OCI-LY7 (cell line): ENCODE results near the gene FABP2. TPM values are rescaled to one million over a fixed set of nuclear protein-coding genes. Genes with fewer than 3 reads are reported as not detected.
"Not testable (repeated sequence)": the region's sequence is repeated elsewhere in the genome, so short reads cannot be mapped to it uniquely, and the experiment has no call there.

Experiments used
- BruUV-seq: library from RNA; stranded (reverse); fragments of 400-500 nt; replicated peaks from 2 replicates; lab custom pipeline; 2021; lab: Mats Ljungman, UMichigan
- CTCF ChIA-PET: fragments of 300-600 bp; sonication (Branson Sonifier 250); formaldehyde crosslinking; loops from one replicate; lab custom pipeline; 2022; ENCODE audit warnings: antibody characterized with exemption; ENCODE audit not compliant: unreplicated experiment; lab: Charles Lee
- POLR2A ChIA-PET: fragments of 300-600 bp; sonication (Branson Sonifier 250); formaldehyde crosslinking; loops from one replicate; lab custom pipeline; 2022; ENCODE audit warnings: antibody characterized with exemption; lab: Charles Lee
- DNase-seq: peaks from one replicate; pipeline ENCODE4 v3.0.0-alpha.2; 2015; ENCODE audit warnings: low spot score
- H2AFZ ChIP-seq: fragments of 200-600 bp; sonication (generic), shearing (Covaris generic); 2 replicates; pipeline ENCODE4 v1.6.1; 2014; ENCODE audit warnings: mild to moderate bottlenecking, antibody characterized with exemption, low read length, moderate library complexity
- H3K27ac ChIP-seq: fragments of 200-600 bp; sonication (generic); 2 replicates; pipeline ENCODE4 v1.5.1; 2014; ENCODE audit warnings: mixed run types, low read depth, mild to moderate bottlenecking, moderate library complexity, low read length, inconsistent platforms; ENCODE audit not compliant: poor library complexity, severe bottlenecking
- H3K36me3 ChIP-seq: fragments of 200-600 bp; sonication (generic); 2 replicates; pipeline ENCODE4 v1.6.1; 2014; ENCODE audit warnings: mild to moderate bottlenecking, antibody characterized with exemption, low read length, moderate library complexity, mixed read lengths; ENCODE audit not compliant: insufficient read depth
- H3K4me1 ChIP-seq: fragments of 200-600 bp; sonication (generic); 2 replicates; pipeline ENCODE4 v1.5.1; 2014; ENCODE audit warnings: mild to moderate bottlenecking, low read length; ENCODE audit not compliant: insufficient read depth, poor library complexity, severe bottlenecking
- H3K4me2 ChIP-seq: fragments of 200-600 bp; sonication (generic); 2 replicates; pipeline ENCODE4 v1.6.1; 2014; ENCODE audit warnings: mild to moderate bottlenecking, low read length
- H3K4me3 ChIP-seq: fragments of 200-600 bp; sonication (generic); 2 replicates; pipeline ENCODE4 v1.5.1; 2014; ENCODE audit warnings: mild to moderate bottlenecking, low read depth, low read length; ENCODE audit not compliant: poor library complexity, severe bottlenecking
- H3K79me2 ChIP-seq: fragments of 200-600 bp; sonication (generic); 2 replicates; pipeline ENCODE4 v1.6.1; 2016; ENCODE audit warnings: low read depth, mild to moderate bottlenecking, low read length, moderate library complexity, mixed read lengths; ENCODE audit not compliant: insufficient read depth
- H3K9me2 ChIP-seq: fragments of 200-600 bp; sonication (generic); 2 replicates; pipeline ENCODE4 v1.6.1; 2016; ENCODE audit warnings: mild to moderate bottlenecking, low read length, mixed read lengths; ENCODE audit not compliant: insufficient read depth
- H3K9me3 ChIP-seq: fragments of 200-600 bp; sonication (generic); 2 replicates; pipeline ENCODE4 v1.6.1; 2014; ENCODE audit warnings: mild to moderate bottlenecking, mixed run types, low read length, mixed read lengths
- H4K20me1 ChIP-seq: fragments of 200-600 bp; sonication (generic); 2 replicates; pipeline ENCODE4 v1.6.1; 2014; ENCODE audit warnings: mild to moderate bottlenecking, antibody characterized with exemption, low read length, moderate library complexity, mixed read lengths; ENCODE audit not compliant: insufficient read depth
- EZH2phosphoT487 ChIP-seq: fragments of 200-600 bp; sonication (generic); IDR thresholded peaks from 2 replicates; pipeline ENCODE4 v1.6.1; 2018; ENCODE audit warnings: low read depth, borderline replicate concordance, mild to moderate bottlenecking, mixed run types, antibody characterized with exemption, low read length, moderate library complexity, mixed read lengths
- intact Hi-C: fragments of 100-400 bp; cut with micrococcal nuclease; formaldehyde crosslinking; loops from one replicate; pipeline ENCODE4 v1.10.0; 2022; ENCODE audit not compliant: unreplicated experiment
- total RNA-seq, 2 experiments: library from RNA; depleted of rRNA in 1 of 2; stranded (reverse); fragments of >200 nt in 1 of 2; shearing (Covaris generic) in 1 of 2; gene quantifications; 2 replicates each; pipeline ENCODE4 v1.2.3, GENCODE V29; 2014 to 2022
- TF ChIP-seq, protein P1 (sequence below): fragments of 200-600 bp; sonication (generic); conservative IDR thresholded peaks from 2 replicates; pipeline ENCODE4 v1.5.1; 2014; ENCODE audit warnings: mild to moderate bottlenecking, antibody characterized with exemption, low read length, moderate library complexity, mixed read lengths

FABP2 gene
- total RNA-seq, 2 experiments from 2014 or later = not detected

DNA sequence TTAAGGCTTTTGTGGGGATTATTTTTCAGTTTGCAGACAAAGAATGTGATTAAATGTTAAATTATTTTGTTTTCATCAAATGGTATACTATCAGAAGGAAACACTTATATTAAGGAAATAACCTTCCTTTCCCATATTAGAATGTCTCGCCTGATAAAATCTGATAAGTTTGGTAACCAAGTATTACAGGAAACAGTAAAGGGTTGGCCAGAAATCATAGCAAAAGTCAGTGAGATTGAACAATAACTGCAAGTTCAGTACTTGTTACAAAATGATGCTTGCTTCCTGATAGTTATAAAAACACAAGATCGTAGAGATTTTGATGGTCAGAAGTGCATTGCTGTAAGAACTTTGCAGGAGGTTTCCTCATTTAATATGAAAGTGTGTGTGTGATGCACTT, 40.5 kb downstream of the FABP2 start:
- Histone ChIP-seq H4K20me1 (no peaks in the 10 kb centered on the region), H3K9me2 (no peaks in the 10 kb centered on the region), H3K9me3 (no peaks in the 10 kb centered on the region), H3K4me3 (no peak overlapping the region), H3K27ac (no peak overlapping the region), H3K4me2 (no peak overlapping the region), H2AFZ (no peak overlapping the region), H3K4me1 (peaks cover 4% of the 10 kb centered on the region), H3K36me3 (no peaks in the 10 kb centered on the region; the same call in 1 of the 2 replicates), H3K79me2 (no peaks in the 10 kb centered on the region)
- intact Hi-C loops = no loop called here
- ChIA-PET CTCF (no interaction called here), POLR2A (no interaction called here)
- TF ChIP-seq, protein P1, sequence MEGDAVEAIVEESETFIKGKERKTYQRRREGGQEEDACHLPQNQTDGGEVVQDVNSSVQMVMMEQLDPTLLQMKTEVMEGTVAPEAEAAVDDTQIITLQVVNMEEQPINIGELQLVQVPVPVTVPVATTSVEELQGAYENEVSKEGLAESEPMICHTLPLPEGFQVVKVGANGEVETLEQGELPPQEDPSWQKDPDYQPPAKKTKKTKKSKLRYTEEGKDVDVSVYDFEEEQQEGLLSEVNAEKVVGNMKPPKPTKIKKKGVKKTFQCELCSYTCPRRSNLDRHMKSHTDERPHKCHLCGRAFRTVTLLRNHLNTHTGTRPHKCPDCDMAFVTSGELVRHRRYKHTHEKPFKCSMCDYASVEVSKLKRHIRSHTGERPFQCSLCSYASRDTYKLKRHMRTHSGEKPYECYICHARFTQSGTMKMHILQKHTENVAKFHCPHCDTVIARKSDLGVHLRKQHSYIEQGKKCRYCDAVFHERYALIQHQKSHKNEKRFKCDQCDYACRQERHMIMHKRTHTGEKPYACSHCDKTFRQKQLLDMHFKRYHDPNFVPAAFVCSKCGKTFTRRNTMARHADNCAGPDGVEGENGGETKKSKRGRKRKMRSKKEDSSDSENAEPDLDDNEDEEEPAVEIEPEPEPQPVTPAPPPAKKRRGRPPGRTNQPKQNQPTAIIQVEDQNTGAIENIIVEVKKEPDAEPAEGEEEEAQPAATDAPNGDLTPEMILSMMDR = no peak
- TF ChIP-seq EZH2phosphoT487 = no peak
- no peak for DNase-seq
- no TSS peak for BruUV-seq

DNA sequence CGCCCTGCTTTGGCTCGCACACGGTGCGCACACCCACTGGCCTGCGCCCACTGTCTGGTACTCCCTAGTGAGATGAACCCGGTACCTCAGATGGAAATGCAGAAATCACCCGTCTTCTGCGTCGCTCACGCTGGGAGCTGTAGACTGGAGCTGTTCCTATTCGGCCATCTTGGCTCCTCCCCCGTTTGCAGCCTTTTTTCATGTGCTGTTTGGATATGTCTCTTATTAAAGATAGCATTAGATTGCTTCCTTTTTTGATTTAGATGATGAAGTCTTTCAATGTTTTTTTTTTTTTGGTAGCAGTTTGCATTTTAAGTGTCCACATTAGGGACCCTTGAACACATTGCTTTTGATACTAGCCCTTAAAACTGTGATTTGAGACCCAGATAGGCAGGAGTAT, 42.0 kb downstream of the FABP2 start:
- H4K20me1 ChIP-seq, CTCF ChIA-PET, H3K4me2 ChIP-seq, H3K4me3 ChIP-seq, H3K36me3 ChIP-seq, BruUV-seq, H3K4me1 ChIP-seq, DNase-seq, H2AFZ ChIP-seq, H3K9me3 ChIP-seq, intact Hi-C loops, H3K79me2 ChIP-seq, H3K9me2 ChIP-seq, H3K27ac ChIP-seq: not testable (repeated sequence)
- POLR2A ChIA-PET = interaction anchor here (0.7 kb wide), 1 partner anchor 10 kb away, joined by 3 read pairs; no protein-coding TSS in a partner anchor

DNA sequence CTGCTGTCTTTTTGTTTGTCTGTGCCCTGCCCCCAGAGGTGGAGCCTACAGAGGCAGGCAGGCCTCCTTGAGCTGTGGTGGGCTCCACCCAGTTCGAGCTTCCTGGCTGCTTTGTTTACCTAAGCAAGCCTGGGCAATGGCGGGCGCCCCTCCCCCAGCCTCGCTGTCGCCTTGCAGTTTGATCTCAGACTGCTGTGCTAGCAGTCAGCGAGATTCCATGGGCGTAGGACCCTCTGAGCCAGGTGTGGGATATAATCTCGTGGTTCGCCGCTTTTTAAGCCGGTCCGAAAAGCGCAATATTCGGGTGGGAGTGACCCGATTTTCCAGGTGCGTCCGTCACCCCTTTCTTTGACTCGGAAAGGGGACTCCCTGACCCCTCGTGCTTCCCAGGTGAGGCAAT, 42.4 kb downstream of the FABP2 start:
- not testable (repeated sequence) for H3K27ac ChIP-seq, H3K79me2 ChIP-seq

More for the DNA sequence above, 42.4 kb downstream of the FABP2 start:
- H2AFZ ChIP-seq, BruUV-seq, intact Hi-C loops, H3K4me1 ChIP-seq, H3K9me2 ChIP-seq, H3K4me2 ChIP-seq, H3K36me3 ChIP-seq, H3K4me3 ChIP-seq, H3K9me3 ChIP-seq, CTCF ChIA-PET, DNase-seq, H4K20me1 ChIP-seq: not testable (repeated sequence)
- POLR2A ChIA-PET = interaction anchor here (0.7 kb wide), 1 partner anchor 11 kb away, joined by 3 read pairs; no protein-coding TSS in a partner anchor
